Measurements from ENCODE around the gene ZNF558. TPM values are rescaled to one million over a fixed set of nuclear protein-coding genes. Genes with fewer than 3 reads are reported as not detected.
A peak's percentile ranks its signal among the peaks of the same experiment; 100 is the strongest.

The ZNF558 gene
- total and polyA plus RNA-seq, 8 donors: 6.0 to 63.1 (median 21.1) TPM

GRCh38 chr19:8831832-8832131, 322 bp downstream of the ZNF558 start:
- intact Hi-C loops (cut with DNase I; ENCODE audit: low total_unique reads): no loop called here
- Histone ChIP-seq H3K9me3 (no peaks in the 10 kb centered on the region), H3K4me1 (peaks cover 5 to 19% (median 13%) of the 10 kb centered on the region in 4 donors), H3K27ac (peak overlapping the region; percentile 91 to 96 (median 95)), H3K36me3 (peaks cover 0 to 36% (median 33%) of the 10 kb centered on the region in 4 donors), H3K4me3 (peak overlapping the region; percentile 71 to 96 (median 79)), H3K27me3 (no peaks in the 10 kb centered on the region)
- 0 to 2% (median 0%) methylated on average over 4 to 16 of the region's 16 CpGs for WGBS, 5 donors
- TF ChIP-seq CTCF (IDR thresholded peaks at IDR 0.05): no peak
- no peak for TF ChIP-seq POLR2A (IDR thresholded peaks at IDR 0.05)
- TF ChIP-seq EP300 (IDR thresholded peaks at IDR 0.05): no peak
- TF ChIP-seq POLR2AphosphoS5 (IDR thresholded peaks at IDR 0.05): no peak
- no peak for DNase-seq

- H3K27me3 ChIP-seq: no peaks in the 10 kb centered on the region
- intact Hi-C loops (cut with DNase I; ENCODE audit: low total_unique reads): no loop called here
- peaks cover 0 to 40% (median 37%) of the 10 kb centered on the region in 4 donors for H3K36me3 ChIP-seq
- H3K9me3 ChIP-seq: no peaks in the 10 kb centered on the region
- H3K27ac ChIP-seq: peak overlapping the region; percentile 91 to 96 (median 95)
- 51 to 62% (median 55%) methylated on average over 6 of the region's 6 CpGs for WGBS, 5 donors
- H3K4me1 ChIP-seq: peaks cover 5 to 19% (median 13%) of the 10 kb centered on the region in 4 donors
- no peak for TF ChIP-seq CTCF (IDR thresholded peaks at IDR 0.05)
- TF ChIP-seq EP300 (IDR thresholded peaks at IDR 0.05): no peak
- TF ChIP-seq POLR2A (IDR thresholded peaks at IDR 0.05): no peak
- no peak for TF ChIP-seq POLR2AphosphoS5 (IDR thresholded peaks at IDR 0.05)
- DNase-seq: peak in 1 of 2 donors; percentile 23
- peak overlapping the region; percentile 71 to 96 (median 79) for H3K4me3 ChIP-seq
Observed at GRCh38 chr19:8831373-8831772, 731 bp downstream of the ZNF558 start.

- TF ChIP-seq EP300 (IDR thresholded peaks at IDR 0.05): no peak
- TF ChIP-seq POLR2A (IDR thresholded peaks at IDR 0.05): no peak
- TF ChIP-seq POLR2AphosphoS5 (IDR thresholded peaks at IDR 0.05): no peak
- TF ChIP-seq CTCF (IDR thresholded peaks at IDR 0.05): no peak
- Histone ChIP-seq H3K9me3 (peaks cover 0 to 9% (median 2%) of the 10 kb centered on the region in 4 donors), H3K36me3 (peaks cover 23 to 78% (median 75%) of the 10 kb centered on the region in 4 donors), H3K27ac (no peak overlapping the region), H3K4me3 (no peak overlapping the region), H3K27me3 (no peaks in the 10 kb centered on the region), H3K4me1 (peaks cover 5 to 15% (median 13%) of the 10 kb centered on the region in 4 donors)
- intact Hi-C loops (cut with DNase I; ENCODE audit: low total_unique reads): no loop called here
- no peak for DNase-seq
Observed at GRCh38 chr19:8827277-8827676, 4.8 kb downstream of the ZNF558 start.

GRCh38 chr19:8826371-8826770, 5.7 kb downstream of the ZNF558 start:
- H3K36me3 ChIP-seq: peaks cover 32 to 87% (median 84%) of the 10 kb centered on the region in 4 donors
- H3K4me1 ChIP-seq: peaks cover 3 to 11% (median 9%) of the 10 kb centered on the region in 4 donors
- no peak overlapping the region for H3K4me3 ChIP-seq
- H3K9me3 ChIP-seq: peaks cover 0 to 16% (median 6%) of the 10 kb centered on the region in 4 donors
- no peak for TF ChIP-seq POLR2A (IDR thresholded peaks at IDR 0.05)
- no peak for TF ChIP-seq EP300 (IDR thresholded peaks at IDR 0.05)
- no peak for TF ChIP-seq CTCF (IDR thresholded peaks at IDR 0.05)
- no peak for TF ChIP-seq POLR2AphosphoS5 (IDR thresholded peaks at IDR 0.05)
- DNase-seq: no peak
- no peaks in the 10 kb centered on the region for H3K27me3 ChIP-seq
- WGBS, 5 donors: 93 to 97% (median 94%) methylated on average over 5 of the region's 5 CpGs
- no peak overlapping the region for H3K27ac ChIP-seq
- intact Hi-C loops (cut with DNase I; ENCODE audit: low total_unique reads): no loop called here

Data from stomach (tissue), 9 donors.